ENCODE results near the gene HS6ST3. TPM values are rescaled to one million over a fixed set of nuclear protein-coding genes. Genes with fewer than 3 reads are reported as not detected.

Gene HS6ST3
- total RNA-seq, 4 donors from 2014 or later = 0.97 to 2.2 (median 2.0) TPM

GRCh38 chr13:96575423-96576320 lies 485.8 kb downstream of the HS6ST3 start:
- Histone ChIP-seq H3K27ac (no peak overlapping the region), H3K27me3 (no peaks in the 10 kb centered on the region), H3K36me3 (no peaks in the 10 kb centered on the region), H3K4me3 (no peak overlapping the region), H3K9me3 (no peaks in the 10 kb centered on the region), H3K4me1 (no peaks in the 10 kb centered on the region)
- in situ Hi-C loops (cut with MboI; ENCODE audit: low sequenced_read_pairs in 4 of 4) = no loop called here
- intact Hi-C loops (cut with DNase I; ENCODE audit: low total_unique reads) = no loop called here
- TF ChIP-seq POLR2A (IDR thresholded peaks at IDR 0.05) = no peak
- TF ChIP-seq CTCF (IDR thresholded peaks at IDR 0.05 in 4 of 5, conservative IDR thresholded peaks at IDR 0.05 in 1 of 5) = no peak
- DNase-seq = no peak
- no peak for ATAC-seq

GRCh38 chr13:96581741-96582140 lies 491.8 kb downstream of the HS6ST3 start:
- no peak overlapping the region for H3K27ac ChIP-seq
- ATAC-seq = no peak
- TF ChIP-seq POLR2A (IDR thresholded peaks at IDR 0.05) = no peak
- TF ChIP-seq CTCF (IDR thresholded peaks at IDR 0.05 in 4 of 5, conservative IDR thresholded peaks at IDR 0.05 in 1 of 5) = no peak
- no peaks in the 10 kb centered on the region for H3K4me1 ChIP-seq
- H3K4me3 ChIP-seq = no peak overlapping the region
- H3K36me3 ChIP-seq = no peaks in the 10 kb centered on the region
- H3K9me3 ChIP-seq = no peaks in the 10 kb centered on the region
- H3K27me3 ChIP-seq = no peaks in the 10 kb centered on the region
- DNase-seq = no peak
- in situ Hi-C loops (cut with MboI; ENCODE audit: low sequenced_read_pairs in 4 of 4) = no loop called here
- intact Hi-C loops (cut with DNase I; ENCODE audit: low total_unique reads) = no loop called here

- no peak overlapping the region for H3K27ac ChIP-seq
- DNase-seq (no peak), ATAC-seq (no peak)
- H3K4me3 ChIP-seq = no peak overlapping the region
- no peaks in the 10 kb centered on the region for H3K4me1 ChIP-seq
- in situ Hi-C loops (cut with MboI; ENCODE audit: low sequenced_read_pairs in 4 of 4) (no loop called here), intact Hi-C loops (cut with DNase I; ENCODE audit: low total_unique reads) (no loop called here)
- TF ChIP-seq CTCF (IDR thresholded peaks at IDR 0.05 in 4 of 5, conservative IDR thresholded peaks at IDR 0.05 in 1 of 5) (no peak), POLR2A (IDR thresholded peaks at IDR 0.05) (no peak)
- H3K36me3 ChIP-seq = no peaks in the 10 kb centered on the region
- no peaks in the 10 kb centered on the region for H3K27me3 ChIP-seq
- H3K9me3 ChIP-seq = no peaks in the 10 kb centered on the region
Observed at GRCh38 chr13:96615252-96615651, 525.3 kb downstream of the HS6ST3 start.

- in situ Hi-C loops (cut with MboI; ENCODE audit: low sequenced_read_pairs in 4 of 4) (no loop called here), intact Hi-C loops (cut with DNase I; ENCODE audit: low total_unique reads) (no loop called here)
- DNase-seq (no peak), ATAC-seq (no peak)
- no peaks in the 10 kb centered on the region for H3K36me3 ChIP-seq
- no peaks in the 10 kb centered on the region for H3K27me3 ChIP-seq
- H3K4me3 ChIP-seq = no peak overlapping the region
- H3K4me1 ChIP-seq = no peaks in the 10 kb centered on the region
- TF ChIP-seq POLR2A (IDR thresholded peaks at IDR 0.05) = no peak
- TF ChIP-seq CTCF (IDR thresholded peaks at IDR 0.05 in 4 of 5, conservative IDR thresholded peaks at IDR 0.05 in 1 of 5) = no peak
- H3K27ac ChIP-seq = no peak overlapping the region
- H3K9me3 ChIP-seq = no peaks in the 10 kb centered on the region
Observed at GRCh38 chr13:96617528-96617927, 527.6 kb downstream of the HS6ST3 start.
